Neutrophil (primary cell): Measurements from ENCODE around the gene STS.

Experiments used
- H3K27ac ChIP-seq: fragments of 200-600 bp; sonication (generic); 2 replicates; pipeline ENCODE4 v1.5.1; 2016; ENCODE audit warnings: mild to moderate bottlenecking, moderate library complexity
- H3K27me3 ChIP-seq: fragments of 200-600 bp; sonication (generic); 2 replicates; pipeline ENCODE4 v1.6.0; 2016; ENCODE audit warnings: mild to moderate bottlenecking
- H3K36me3 ChIP-seq: fragments of 200-600 bp; sonication (generic); 2 replicates; pipeline ENCODE4 v1.5.1; 2017
- H3K4me1 ChIP-seq, 2 experiments: fragments of 200-600 bp in 1 of 2; sonication (generic) in 1 of 2; 1 replicate in 1 of 2; 2 replicates in 1 of 2; pipeline versions ENCODE4 v1.5.1 to v1.6.1; 2013 to 2016; ENCODE audit warnings: low read depth in 1 of 2, low read length in 1 of 2, mild to moderate bottlenecking in 1 of 2, moderate library complexity in 1 of 2; ENCODE audit not compliant: control insufficient read depth in 1 of 2, insufficient read depth in 1 of 2
- H3K4me3 ChIP-seq, 2 experiments: fragments of 200-600 bp in 1 of 2; sonication (generic) in 1 of 2; 1 replicate in 1 of 2; 2 replicates in 1 of 2; pipeline ENCODE4 v1.5.1; 2013 to 2016; ENCODE audit warnings: low read depth in 1 of 2, low read length in 1 of 2, mild to moderate bottlenecking in 1 of 2, moderate library complexity in 1 of 2
- H3K9me3 ChIP-seq: fragments of 200-600 bp; sonication (generic); 2 replicates; pipeline ENCODE4 v1.5.1; 2016
- TF ChIP-seq, protein P1 (sequence below): fragments of 200-600 bp; sonication (generic); IDR thresholded peaks from 2 replicates; pipeline ENCODE4 v1.5.1; 2016; ENCODE audit warnings: antibody characterized with exemption

The STS gene

DNA sequence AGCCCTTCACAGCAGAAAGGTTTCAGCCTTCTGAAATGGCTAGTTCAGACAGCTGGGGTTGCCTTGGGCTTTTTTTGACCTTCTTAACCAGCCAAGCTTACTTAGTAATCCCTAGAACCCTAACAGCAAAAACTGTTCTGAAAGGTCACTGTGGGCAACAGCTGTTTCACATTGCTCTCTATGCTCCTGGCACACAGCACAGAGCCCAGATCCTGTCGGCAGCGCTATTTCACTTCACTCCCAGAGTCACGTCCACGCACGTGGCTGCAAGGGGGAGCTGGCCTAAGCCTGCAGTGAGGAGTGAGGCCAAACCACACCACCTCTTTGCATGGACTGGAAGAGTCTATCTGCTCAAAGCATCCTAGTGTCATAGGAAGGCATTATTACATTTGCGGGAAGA lies 32.0 kb upstream of the STS start:
- H3K4me1 ChIP-seq = peaks cover 0 to 5% of the 10 kb centered on the region in 2 experiments
- no peaks in the 10 kb centered on the region for H3K27me3 ChIP-seq
- no peak overlapping the region for H3K4me3 ChIP-seq
- no peaks in the 10 kb centered on the region for H3K36me3 ChIP-seq
- H3K9me3 ChIP-seq = no peaks in the 10 kb centered on the region
- TF ChIP-seq, protein P1, sequence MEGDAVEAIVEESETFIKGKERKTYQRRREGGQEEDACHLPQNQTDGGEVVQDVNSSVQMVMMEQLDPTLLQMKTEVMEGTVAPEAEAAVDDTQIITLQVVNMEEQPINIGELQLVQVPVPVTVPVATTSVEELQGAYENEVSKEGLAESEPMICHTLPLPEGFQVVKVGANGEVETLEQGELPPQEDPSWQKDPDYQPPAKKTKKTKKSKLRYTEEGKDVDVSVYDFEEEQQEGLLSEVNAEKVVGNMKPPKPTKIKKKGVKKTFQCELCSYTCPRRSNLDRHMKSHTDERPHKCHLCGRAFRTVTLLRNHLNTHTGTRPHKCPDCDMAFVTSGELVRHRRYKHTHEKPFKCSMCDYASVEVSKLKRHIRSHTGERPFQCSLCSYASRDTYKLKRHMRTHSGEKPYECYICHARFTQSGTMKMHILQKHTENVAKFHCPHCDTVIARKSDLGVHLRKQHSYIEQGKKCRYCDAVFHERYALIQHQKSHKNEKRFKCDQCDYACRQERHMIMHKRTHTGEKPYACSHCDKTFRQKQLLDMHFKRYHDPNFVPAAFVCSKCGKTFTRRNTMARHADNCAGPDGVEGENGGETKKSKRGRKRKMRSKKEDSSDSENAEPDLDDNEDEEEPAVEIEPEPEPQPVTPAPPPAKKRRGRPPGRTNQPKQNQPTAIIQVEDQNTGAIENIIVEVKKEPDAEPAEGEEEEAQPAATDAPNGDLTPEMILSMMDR = no peak
- H3K27ac ChIP-seq = no peak overlapping the region

DNA sequence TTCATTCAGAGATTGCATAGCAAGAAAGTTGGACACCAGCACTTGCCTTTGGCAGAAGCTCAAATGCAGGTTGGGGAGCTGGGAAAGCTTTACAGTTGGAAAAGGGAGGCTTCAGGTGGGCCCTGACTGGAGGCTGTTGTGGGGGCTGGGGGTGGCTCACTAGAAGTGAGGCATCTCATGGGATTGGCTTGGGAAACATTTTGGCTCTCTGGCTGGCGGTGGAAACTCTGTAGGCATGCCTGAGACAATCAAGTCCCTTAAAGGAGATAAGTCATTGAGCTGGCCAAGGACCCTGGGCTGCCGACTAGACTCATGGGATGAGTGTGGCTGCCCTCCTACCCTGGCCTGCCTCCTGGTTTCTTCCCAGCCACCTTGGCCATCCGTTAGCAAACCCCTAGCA lies 31.4 kb upstream of the STS start:
- H3K36me3 ChIP-seq = no peaks in the 10 kb centered on the region
- no peak overlapping the region for H3K4me3 ChIP-seq
- no peak overlapping the region for H3K27ac ChIP-seq
- TF ChIP-seq, protein P1 = no peak
- H3K9me3 ChIP-seq = no peaks in the 10 kb centered on the region
- H3K27me3 ChIP-seq = no peaks in the 10 kb centered on the region
- peaks cover 0 to under 1% of the 10 kb centered on the region in 2 experiments for H3K4me1 ChIP-seq

DNA sequence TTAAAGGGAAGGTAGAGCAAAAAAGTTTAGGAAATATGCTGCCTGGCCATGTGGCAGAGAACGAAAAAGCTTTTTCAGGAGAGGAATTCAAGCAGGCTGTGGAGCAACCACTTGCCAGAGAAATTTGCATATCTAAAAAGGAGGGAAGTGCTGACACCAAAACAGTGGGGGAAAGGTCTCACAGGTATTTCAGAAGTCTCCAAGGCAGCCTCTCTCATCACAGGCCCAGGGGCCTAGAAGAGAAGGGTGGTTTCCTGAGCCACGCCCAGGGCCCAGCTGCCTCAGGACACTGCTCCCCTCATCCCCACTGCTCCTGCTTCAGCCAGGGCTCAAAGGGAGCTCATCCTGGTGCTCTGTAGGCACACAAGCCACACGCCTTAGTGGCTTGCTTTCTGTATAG lies 29.9 kb upstream of the STS start:
- Histone ChIP-seq H3K36me3 (no peaks in the 10 kb centered on the region), H3K4me1 (no peaks in the 10 kb centered on the region), H3K27me3 (no peaks in the 10 kb centered on the region), H3K9me3 (no peaks in the 10 kb centered on the region), H3K27ac (no peak overlapping the region), H3K4me3 (no peak overlapping the region)
- TF ChIP-seq, protein P1 = no peak

DNA sequence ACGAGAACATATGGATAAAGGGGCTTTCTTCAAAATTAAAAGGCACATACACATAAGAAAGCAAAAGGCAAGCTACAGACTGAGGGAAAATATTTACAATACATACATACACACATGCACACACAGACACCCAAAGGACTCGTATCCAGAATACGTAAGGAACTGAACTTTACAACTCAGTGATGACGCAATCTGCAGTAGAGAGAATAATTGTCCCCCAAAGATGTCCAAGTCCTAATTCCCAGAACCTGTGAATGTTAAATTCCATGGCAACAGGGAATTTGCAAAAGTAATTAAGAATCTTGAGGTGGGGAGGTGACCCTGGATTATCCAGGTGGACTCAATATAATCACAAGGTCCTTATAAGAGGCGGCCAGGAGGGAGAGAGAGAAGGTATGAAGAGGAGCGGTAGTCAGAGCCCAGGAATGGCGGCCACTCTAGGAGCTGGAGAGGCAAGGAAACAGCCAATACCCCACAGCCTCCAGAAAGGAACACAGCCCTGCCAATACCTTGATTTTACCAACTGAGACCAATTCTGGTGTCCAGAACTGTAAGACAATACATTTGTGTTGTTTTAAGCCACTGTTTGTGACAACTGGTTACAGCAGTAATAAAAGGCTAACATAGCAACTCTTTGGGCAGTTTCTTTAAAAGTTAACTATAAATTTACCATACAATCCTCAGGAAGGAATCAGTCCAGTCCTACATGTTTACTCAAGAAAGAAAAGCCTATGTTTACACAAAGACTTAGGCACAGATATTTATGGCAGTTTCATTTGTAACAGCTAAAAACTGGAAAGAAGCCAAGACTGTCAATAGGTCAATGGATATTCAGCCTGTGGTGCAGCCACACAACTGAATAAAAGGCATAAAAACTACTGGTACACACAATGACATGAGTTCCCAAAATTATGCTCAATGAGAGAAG lies 27.3 kb upstream of the STS start:
- H3K9me3 ChIP-seq = no peaks in the 10 kb centered on the region
- no peak overlapping the region for H3K4me3 ChIP-seq
- no peaks in the 10 kb centered on the region for H3K36me3 ChIP-seq
- no peaks in the 10 kb centered on the region for H3K27me3 ChIP-seq
- TF ChIP-seq, protein P1 = no peak
- no peaks in the 10 kb centered on the region for H3K4me1 ChIP-seq
- H3K27ac ChIP-seq = no peak overlapping the region

DNA sequence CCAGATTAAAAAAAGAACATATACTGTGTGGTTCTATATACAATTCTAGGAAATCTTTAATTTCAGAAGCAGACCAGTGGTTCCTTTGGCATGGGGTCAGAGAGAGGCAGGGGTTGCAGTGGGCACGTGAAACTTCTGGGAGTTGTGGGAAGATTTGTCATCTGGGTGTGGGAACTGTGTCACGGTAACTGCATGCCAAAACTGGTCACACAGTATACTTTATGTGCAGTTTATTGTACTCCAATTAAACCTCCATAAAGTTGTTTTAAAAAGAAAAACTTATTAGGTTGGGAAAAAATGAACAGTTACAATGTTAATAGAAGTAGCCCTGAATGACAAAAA lies 26.7 kb upstream of the STS start:
- Histone ChIP-seq H3K4me1 (no peaks in the 10 kb centered on the region), H3K27ac (no peak overlapping the region), H3K9me3 (no peaks in the 10 kb centered on the region), H3K36me3 (no peaks in the 10 kb centered on the region), H3K27me3 (no peaks in the 10 kb centered on the region), H3K4me3 (no peak overlapping the region)
- TF ChIP-seq, protein P1 = no peak
